Epithelial cell of proximal tubule (primary cell): Measurements from ENCODE around the gene ULK4. TPM values are rescaled to one million over a fixed set of nuclear protein-coding genes. Genes with fewer than 3 reads are reported as not detected.

ENCODE experiments used
- DNase-seq: peaks from one replicate; pipeline ENCODE4 v3.0.0-alpha.2; 2011; ENCODE audit warnings: low read depth
- H3K4me3 ChIP-seq: 2 replicates; pipeline ENCODE4 v1.5.1; 2011; ENCODE audit warnings: low read depth, mild to moderate bottlenecking, low read length
- CTCF ChIP-seq: conservative IDR thresholded peaks from 2 replicates; pipeline ENCODE4 v1.5.1; 2012; ENCODE audit warnings: low read depth, mild to moderate bottlenecking, low read length
- total RNA-seq: library from RNA; depleted of rRNA; stranded (reverse); fragments of >200 nt; gene quantifications from 2 replicates; pipeline ENCODE4 v1.2.3, GENCODE V29; 2015

Gene ULK4
- total RNA-seq, 1 donor from 2014 or later: 2.2 TPM

- H3K4me3 ChIP-seq: no peak overlapping the region
- DNase-seq: no peak
- no peak for TF ChIP-seq CTCF
Measured at GRCh38 chr3:41441139-41441538, 520.8 kb downstream of the ULK4 start.

GRCh38 chr3:41436983-41437382, 524.9 kb downstream of the ULK4 start:
- no peak for TF ChIP-seq CTCF
- no peak overlapping the region for H3K4me3 ChIP-seq
- no peak for DNase-seq

- no peak for TF ChIP-seq CTCF
- no peak overlapping the region for H3K4me3 ChIP-seq
- DNase-seq: no peak
Measured at GRCh38 chr3:41434781-41435180, 527.1 kb downstream of the ULK4 start.

- peak; percentile 71 for DNase-seq
- H3K4me3 ChIP-seq: no peak overlapping the region
- TF ChIP-seq CTCF: no peak
Measured at GRCh38 chr3:41431386-41431785, 530.5 kb downstream of the ULK4 start.

GRCh38 chr3:41430886-41431285, 531.0 kb downstream of the ULK4 start:
- no peak for TF ChIP-seq CTCF
- H3K4me3 ChIP-seq: no peak overlapping the region
- no peak for DNase-seq

DNA sequence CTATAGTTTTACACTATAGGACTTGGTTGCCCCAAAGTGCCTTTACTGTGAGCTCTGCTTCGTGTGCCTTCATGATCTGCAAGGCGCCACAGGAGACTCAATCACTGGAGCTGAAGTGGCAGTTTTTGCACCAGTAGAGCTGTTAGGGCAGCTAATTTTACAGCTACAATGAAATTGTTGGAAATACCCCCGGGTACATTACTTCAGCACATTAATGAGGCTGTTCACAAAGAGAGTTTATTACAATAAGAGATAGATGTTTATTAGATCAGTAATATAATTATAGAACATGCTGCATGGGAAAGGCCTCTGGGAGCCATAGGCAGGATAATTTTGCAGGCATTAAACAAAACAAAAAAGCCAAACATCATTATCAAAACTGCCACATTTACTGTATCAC, 531.5 kb downstream of the ULK4 start:
- no peak for DNase-seq
- no peak overlapping the region for H3K4me3 ChIP-seq
- no peak for TF ChIP-seq CTCF

GRCh38 chr3:41426485-41426884, 535.4 kb downstream of the ULK4 start:
- no peak for TF ChIP-seq CTCF
- DNase-seq: no peak
- no peak overlapping the region for H3K4me3 ChIP-seq
